Measurements from ENCODE around the gene SLC35F1. TPM values are rescaled to one million over a fixed set of nuclear protein-coding genes. Genes with fewer than 3 reads are reported as not detected.

The SLC35F1 gene
- polyA plus RNA-seq, 3 donors = 0.17 to 0.79 (median 0.49) TPM

- 69 to 91% (median 86%) methylated on average over 3 of the region's 3 CpGs for WGBS, 3 donors
- no peak overlapping the region for H3K27ac ChIP-seq (ENCODE audit: low read depth, low read length)
These were observed 406.7 kb downstream of the SLC35F1 start for GRCh38 chr6:118313762-118314161.

GRCh38 chr6:118316796-118317384 is 409.8 kb downstream of the SLC35F1 start:
- no peak overlapping the region for H3K27ac ChIP-seq (ENCODE audit: low read depth, low read length)
- WGBS, 3 donors = 69 to 77% (median 73%) methylated on average over 6 of the region's 6 CpGs

- no peak overlapping the region for H3K27ac ChIP-seq (ENCODE audit: low read depth, low read length)
- 38 to 51% (median 40%) methylated on average over 4 of the region's 4 CpGs for WGBS, 3 donors
These were observed 410.8 kb downstream of the SLC35F1 start for GRCh38 chr6:118317581-118318563.

- WGBS, 3 donors = 27 to 31% (median 31%) methylated on average over 3 of the region's 3 CpGs
- no peak overlapping the region for H3K27ac ChIP-seq (ENCODE audit: low read depth, low read length)
These were observed 411.6 kb downstream of the SLC35F1 start for GRCh38 chr6:118318648-118319047.

DNA sequence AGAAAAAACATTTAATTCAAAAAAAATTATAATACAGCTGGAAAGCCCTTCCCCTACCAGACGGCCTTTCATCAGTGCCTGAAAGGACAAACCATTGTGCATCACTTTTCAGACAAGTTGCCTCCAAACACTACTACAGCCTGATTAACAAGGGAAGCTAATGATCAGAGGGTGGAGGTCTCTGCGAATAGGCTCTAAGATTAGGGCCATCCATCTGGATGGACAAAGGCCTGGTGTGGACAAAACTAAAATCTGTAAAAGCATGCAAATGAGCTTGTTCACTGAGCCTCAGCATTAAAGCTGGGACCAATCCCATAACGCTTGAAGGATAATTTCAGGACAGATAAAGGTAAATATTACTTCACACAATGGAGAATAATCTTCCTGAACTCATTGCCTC is 412.4 kb downstream of the SLC35F1 start:
- WGBS, 3 donors = 83 to 94% (median 92%) methylated on average over 3 of the region's 3 CpGs
- no peak overlapping the region for H3K27ac ChIP-seq (ENCODE audit: low read depth, low read length)

DNA sequence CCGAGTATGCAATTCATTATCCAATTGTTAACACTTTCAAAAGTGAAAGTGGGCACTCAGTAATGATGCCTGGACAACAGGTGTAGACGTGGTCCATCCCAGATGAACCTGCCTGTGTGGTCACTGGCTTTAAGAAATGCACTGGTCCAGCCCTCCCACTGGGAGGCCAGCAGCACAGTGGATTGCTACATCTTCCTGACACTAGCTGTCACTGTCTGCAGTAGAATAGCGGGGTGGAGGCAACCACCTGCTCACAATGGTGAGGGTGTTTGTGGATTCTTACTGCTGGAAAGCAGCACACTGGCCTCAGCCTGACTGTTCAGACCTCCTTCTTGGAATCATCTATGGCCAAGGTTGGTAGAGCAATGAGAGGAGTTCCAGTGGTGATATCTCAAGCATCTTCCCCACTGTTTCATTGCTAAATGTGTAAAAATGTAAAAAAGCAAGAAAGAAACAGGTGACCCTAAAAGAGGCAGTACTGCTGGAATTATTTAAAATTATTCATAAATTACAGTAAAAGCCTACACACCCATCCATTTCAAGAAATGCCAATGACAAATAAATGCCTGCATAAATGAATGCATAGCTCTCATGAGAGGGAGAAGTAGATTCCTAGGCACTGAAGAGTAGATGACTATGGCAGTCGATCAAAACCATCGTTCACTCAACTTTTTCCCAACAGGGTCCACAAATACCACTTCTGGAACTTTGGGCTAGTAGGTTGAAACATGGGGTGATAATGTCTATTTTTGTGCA is 413.0 kb downstream of the SLC35F1 start:
- H3K27ac ChIP-seq (ENCODE audit: low read depth, low read length) = no peak overlapping the region
- WGBS, 3 donors = 81 to 87% (median 82%) methylated on average over 5 of the region's 5 CpGs

DNA sequence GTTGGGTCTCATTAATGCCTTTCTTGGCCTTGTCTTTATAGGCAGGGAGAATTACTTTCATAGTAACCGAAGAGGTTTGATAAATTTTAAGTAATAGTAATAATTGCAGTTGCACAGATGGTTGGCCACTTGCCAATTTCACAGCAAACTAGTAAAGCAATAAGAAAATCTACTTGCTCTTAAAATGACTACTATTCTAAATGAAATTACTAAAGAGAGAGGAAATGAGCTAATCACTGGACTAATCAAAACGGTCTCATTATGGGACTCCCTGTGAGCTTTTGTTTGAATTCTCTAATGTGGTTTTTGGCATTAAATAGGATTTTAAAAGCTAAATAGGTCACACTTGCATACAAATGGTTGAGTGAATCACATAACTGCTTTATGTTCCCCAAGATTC is 413.6 kb downstream of the SLC35F1 start:
- H3K27ac ChIP-seq (ENCODE audit: low read depth, low read length) = no peak overlapping the region
- WGBS, 3 donors = 47 to 65% (median 52%) methylated on average over 2 of the region's 2 CpGs

GRCh38 chr6:118324116-118324515 is 417.1 kb downstream of the SLC35F1 start:
- 56 to 84% (median 81%) methylated on average over 5 of the region's 5 CpGs for WGBS, 3 donors
- H3K27ac ChIP-seq (ENCODE audit: low read depth, low read length) = no peak overlapping the region

DNA sequence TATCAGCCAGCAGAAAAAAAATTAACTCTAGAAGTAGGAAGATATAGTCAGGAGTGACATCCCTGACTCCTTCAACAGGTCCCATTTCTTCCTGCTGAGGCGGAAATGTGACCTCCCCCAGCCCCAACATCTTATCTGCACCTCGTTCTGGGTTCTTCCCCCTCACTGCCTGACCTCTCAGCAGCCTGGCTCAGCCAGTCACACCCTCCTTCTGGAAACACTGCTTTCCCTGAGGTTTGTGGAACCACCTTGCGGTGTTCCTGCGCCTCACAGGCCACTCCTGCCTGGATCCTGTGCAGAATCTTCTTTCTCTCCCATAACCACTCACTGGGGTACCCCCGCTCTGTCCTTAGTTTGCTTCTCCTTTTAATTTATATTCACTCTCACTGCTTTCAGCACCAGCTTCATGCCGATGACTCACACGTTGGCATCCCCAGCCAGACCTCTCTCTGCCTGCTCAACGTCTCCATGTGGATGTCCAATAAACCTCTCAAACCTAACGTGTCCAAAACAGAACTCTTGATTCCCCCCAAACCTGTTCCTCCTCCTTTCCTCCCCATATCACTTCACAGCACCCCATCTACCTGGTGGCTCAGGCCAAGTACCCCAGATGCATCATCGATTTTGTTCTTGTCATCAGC is 418.3 kb downstream of the SLC35F1 start:
- H3K27ac ChIP-seq (ENCODE audit: low read depth, low read length) = no peak overlapping the region
- 75 to 80% (median 80%) methylated on average over 10 of the region's 10 CpGs for WGBS, 3 donors

DNA sequence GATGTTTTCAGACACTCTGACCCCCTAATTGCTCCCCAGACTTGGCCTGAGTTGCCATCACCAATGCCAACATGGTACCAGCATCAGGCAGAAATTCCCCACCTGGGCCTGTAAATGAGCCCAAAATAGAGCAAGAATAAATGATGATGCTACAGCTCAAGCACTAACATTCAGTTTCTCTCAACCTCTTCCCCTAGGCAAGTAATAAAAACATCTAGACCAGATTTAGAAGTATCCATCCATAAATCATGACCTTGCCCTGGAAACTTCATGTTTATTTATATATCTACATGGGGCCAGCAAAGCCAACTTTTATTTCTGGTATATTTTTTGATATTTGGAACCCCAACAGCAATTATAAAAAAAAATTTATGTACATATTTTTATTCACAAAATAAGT is 419.6 kb downstream of the SLC35F1 start:
- H3K27ac ChIP-seq (ENCODE audit: low read depth, low read length) = no peak overlapping the region

GRCh38 chr6:118327237-118327636 is 420.2 kb downstream of the SLC35F1 start:
- no peak overlapping the region for H3K27ac ChIP-seq (ENCODE audit: low read depth, low read length)

GRCh38 chr6:118333772-118334171 is 426.7 kb downstream of the SLC35F1 start:
- no peak overlapping the region for H3K27ac ChIP-seq (ENCODE audit: low read depth, low read length)
- WGBS, 3 donors = 84 to 88% (median 85%) methylated on average over 1 of the region's 1 CpG

DNA sequence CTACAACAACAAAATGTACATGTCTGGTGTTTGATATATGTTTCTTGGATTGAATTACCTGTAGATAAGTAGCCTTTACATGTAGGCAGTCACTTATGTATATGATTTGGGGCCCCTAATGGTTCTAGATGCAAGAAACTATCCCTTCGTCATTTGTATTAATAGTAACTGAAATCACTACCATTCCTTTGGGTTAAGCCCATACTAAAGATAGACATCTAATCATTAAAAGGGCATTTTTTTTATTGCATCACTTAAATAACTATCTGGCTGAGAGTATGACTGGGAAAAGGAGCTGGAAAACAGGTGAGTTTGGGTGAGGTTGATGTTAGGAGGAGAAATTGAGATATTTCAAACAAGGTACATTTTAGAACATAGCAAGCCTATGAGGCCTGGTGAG is 427.6 kb downstream of the SLC35F1 start:
- no peak overlapping the region for H3K27ac ChIP-seq (ENCODE audit: low read depth, low read length)
- 89 to 91% (median 89%) methylated on average over 1 of the region's 1 CpG for WGBS, 3 donors

DNA sequence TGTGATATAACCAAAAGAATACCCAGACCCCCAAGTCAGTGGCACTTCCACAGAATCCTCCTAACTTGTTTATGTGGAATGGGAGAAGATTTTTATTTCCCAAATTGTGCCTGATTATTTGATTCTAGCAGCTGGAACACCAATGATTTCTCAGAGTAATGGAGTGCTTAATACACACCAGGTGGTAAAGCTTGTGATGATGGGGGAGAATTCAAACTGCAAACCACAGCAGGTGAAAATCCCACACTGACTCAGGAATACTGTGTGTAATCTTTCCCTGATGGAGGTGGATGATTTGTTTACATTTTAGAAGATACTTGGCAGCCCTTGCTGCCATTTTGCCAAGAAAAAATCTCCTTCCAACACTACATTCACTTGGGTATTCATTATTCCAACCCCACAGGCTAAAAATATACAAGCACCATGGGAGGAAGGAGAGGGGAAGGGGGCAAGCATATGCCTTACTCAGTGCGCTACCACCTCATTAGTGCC is 428.3 kb downstream of the SLC35F1 start:
- WGBS, 3 donors = 36 to 94% (median 50%) methylated on average over 1 of the region's 1 CpG
- no peak overlapping the region for H3K27ac ChIP-seq (ENCODE audit: low read depth, low read length)

DNA sequence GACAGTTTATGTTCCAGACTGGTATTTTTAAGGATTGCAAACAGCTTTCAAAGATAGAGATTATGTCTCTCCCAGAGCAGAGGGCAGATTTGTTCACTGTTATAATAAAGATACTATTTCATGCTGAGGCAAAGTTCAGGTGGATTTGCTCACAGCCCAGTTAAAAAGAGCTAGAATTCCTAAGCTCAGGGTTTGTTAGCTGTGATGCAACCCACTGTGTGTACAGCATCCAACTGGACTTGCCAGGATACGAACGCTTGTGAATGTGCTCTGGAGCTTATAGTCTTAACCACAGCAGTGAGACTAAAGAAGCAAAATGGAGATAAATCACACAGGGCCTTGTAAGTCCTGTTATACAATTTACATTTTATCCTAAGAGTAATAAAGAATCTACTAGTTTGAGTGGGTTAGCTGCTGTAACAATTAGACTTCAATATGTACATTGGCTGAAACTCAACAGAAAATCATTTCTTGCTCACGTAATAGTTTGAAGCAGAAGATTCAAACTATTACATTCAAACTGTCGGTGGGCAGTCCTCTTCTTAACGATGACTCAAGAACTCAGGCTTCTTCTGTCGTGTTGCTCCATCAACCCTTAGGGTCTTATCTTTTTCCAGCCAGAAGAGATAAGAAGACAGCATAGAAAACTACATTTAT is 437.1 kb downstream of the SLC35F1 start:
- 67 to 77% (median 74%) methylated on average over 6 of the region's 6 CpGs for WGBS, 3 donors
- H3K27ac ChIP-seq (ENCODE audit: low read depth, low read length) = no peak overlapping the region

- 70 to 83% (median 82%) methylated on average over 5 of the region's 5 CpGs for WGBS, 3 donors
- no peak overlapping the region for H3K27ac ChIP-seq (ENCODE audit: low read depth, low read length)
These were observed 443.9 kb downstream of the SLC35F1 start for GRCh38 chr6:118350881-118351430.

- H3K27ac ChIP-seq (ENCODE audit: low read depth, low read length) = no peak overlapping the region
- WGBS, 3 donors = 85 to 94% (median 92%) methylated on average over 2 of the region's 2 CpGs
These were observed 446.5 kb downstream of the SLC35F1 start for GRCh38 chr6:118353564-118353963.

DNA sequence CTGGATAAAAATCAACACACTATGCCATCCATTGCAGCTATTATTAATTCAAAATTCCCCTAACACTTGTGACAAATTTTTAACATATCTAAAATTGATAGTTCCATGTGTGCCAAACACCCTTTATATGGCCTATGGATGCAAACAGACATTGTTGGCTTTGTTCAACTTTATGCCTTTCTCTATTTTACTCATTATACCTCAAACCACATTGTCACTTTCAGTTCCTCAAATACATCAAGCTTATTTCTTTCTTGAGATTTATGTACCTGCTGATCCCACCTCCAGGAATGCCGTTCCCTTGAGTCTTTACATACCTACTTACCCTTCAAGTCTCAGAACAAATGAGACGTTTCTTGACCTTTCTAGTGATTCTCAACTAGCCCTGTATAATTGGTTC is 447.6 kb downstream of the SLC35F1 start:
- H3K27ac ChIP-seq (ENCODE audit: low read depth, low read length) = no peak overlapping the region
- 60 to 80% (median 80%) methylated on average over 2 of the region's 2 CpGs for WGBS, 3 donors

Data from adipose tissue (tissue), 3 donors.